Gastrocnemius medialis (tissue), 4 donors: ENCODE data around the gene IL1RL1. TPM values are rescaled to one million over a fixed set of nuclear protein-coding genes. Genes with fewer than 3 reads are reported as not detected.

ENCODE experiments used
- ATAC-seq, 2 donors: fragments of 150-250 bp; one replicate each; pipeline ENCODE4 v1.9.1; 2016
- DNase-seq, 2 donors: peaks; one replicate each; pipeline ENCODE4 v3.0.0-alpha.2; 2019
- H3K27ac ChIP-seq, 4 donors: fragments of 200-600 bp; sonication (generic); 1 replicate in 1 of 4; 2 replicates in 3 of 4; pipeline ENCODE4 v1.5.1; 2016 to 2018; ENCODE audit warnings: mild to moderate bottlenecking in 2 of 4, moderate library complexity in 1 of 4
- H3K27me3 ChIP-seq, 3 donors: fragments of 200-600 bp; sonication (generic) in 2 of 3; 1 replicate in 1 of 3; 2 replicates in 2 of 3; pipeline versions ENCODE4 v1.5.1 to v1.6.0; 2016 to 2019; ENCODE audit warnings: mild to moderate bottlenecking in 1 of 3, moderate library complexity in 1 of 3
- H3K36me3 ChIP-seq, 2 donors: fragments of 200-600 bp; sonication (generic) in 1 of 2; one replicate each; pipeline ENCODE4 v1.5.1; 2017 to 2018
- H3K4me1 ChIP-seq, 2 donors: fragments of 200-600 bp; sonication (generic) in 1 of 2; one replicate each; pipeline ENCODE4 v1.5.1; 2016 to 2017; ENCODE audit warnings: mild to moderate bottlenecking in 2 of 2
- H3K4me3 ChIP-seq, 4 donors: fragments of 200-600 bp; sonication (generic) in 3 of 4; 1 replicate in 1 of 4; 2 replicates in 3 of 4; pipeline ENCODE4 v1.5.1; 2016 to 2019; ENCODE audit warnings: mild to moderate bottlenecking in 2 of 4
- H3K9me3 ChIP-seq, 3 donors: fragments of 200-600 bp; sonication (generic) in 2 of 3; 1 replicate in 1 of 3; 2 replicates in 2 of 3; pipeline ENCODE4 v1.5.1; 2016 to 2019
- CTCF ChIP-seq, 5 experiments: fragments of 450-650 bp in 3 of 5; fragments of 200-600 bp in 2 of 5; sonication (generic) in 2 of 5; IDR thresholded peaks in 4 of 5; conservative IDR thresholded peaks in 1 of 5; 1 replicate in 4 of 5; 2 replicates in 1 of 5; pipeline ENCODE4 v1.5.1; 2016 to 2019; ENCODE audit warnings: antibody characterized with exemption in 5 of 5, mild to moderate bottlenecking in 3 of 5, moderate library complexity in 3 of 5
- POLR2A ChIP-seq, 2 donors: fragments of 450-650 bp; IDR thresholded peaks; one replicate each; pipeline ENCODE4 v1.6.1; 2017; ENCODE audit warnings: antibody characterized with exemption in 2 of 2, mild to moderate bottlenecking in 2 of 2, moderate library complexity in 2 of 2
- in situ Hi-C, 4 donors: fragments of 200-750 bp; cut with MboI; loops; one replicate each; pipeline versions ENCODE4 v1.15.0 to v1.8.0; 2017; ENCODE audit warnings: low sequenced_read_pairs in 4 of 4
- intact Hi-C: fragments of 100-400 bp; cut with DNase I; formaldehyde crosslinking; loops from one replicate; pipeline ENCODE4 v1.15.1; 2023; ENCODE audit warnings: low total_unique reads
- total RNA-seq, 4 donors: library from RNA; depleted of rRNA; stranded (reverse); fragments of >200 nt; gene quantifications; one replicate each; pipeline versions ENCODE4 v1.1.0 to v1.2.3, GENCODE V29; 2016

The IL1RL1 gene
- total RNA-seq, 4 donors from 2014 or later: 0.82 to 6.8 (median 2.7) TPM

DNA sequence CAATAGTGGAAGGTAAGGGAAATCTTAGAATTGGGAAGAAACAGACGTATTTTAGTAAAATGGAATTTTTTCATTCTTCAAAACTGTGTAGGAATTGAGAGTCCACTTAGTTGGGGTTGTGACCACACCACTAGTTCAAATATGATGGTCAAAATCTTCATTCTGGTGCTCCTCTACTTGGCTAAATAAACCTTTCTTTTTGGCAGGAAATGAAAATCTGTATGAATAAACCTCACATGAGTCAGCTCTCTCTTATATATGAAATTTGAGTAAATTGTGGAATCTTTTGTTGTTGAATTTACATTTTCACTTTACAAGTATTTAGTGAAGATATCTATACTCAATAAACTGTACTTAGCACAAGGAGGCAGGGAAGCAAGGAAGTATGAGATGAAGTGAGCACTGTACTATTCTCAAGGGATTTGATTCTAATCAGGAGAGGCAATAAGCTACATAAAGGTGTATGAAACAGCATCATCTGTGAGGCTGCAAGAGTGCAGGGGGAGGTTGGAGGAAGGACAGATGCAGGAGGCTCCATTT, 64.8 kb downstream of the IL1RL1 start:
- no peak overlapping the region for H3K4me3 ChIP-seq
- in situ Hi-C loops: no loop called here
- H3K4me1 ChIP-seq: no peaks in the 10 kb centered on the region
- H3K27me3 ChIP-seq: no peaks in the 10 kb centered on the region
- intact Hi-C loops: no loop called here
- no peak for ATAC-seq
- TF ChIP-seq CTCF (IDR thresholded peaks at IDR 0.05 in 4 of 5, conservative IDR thresholded peaks at IDR 0.05 in 1 of 5): no peak
- TF ChIP-seq POLR2A (IDR thresholded peaks at IDR 0.05): no peak
- no peak for DNase-seq
- H3K27ac ChIP-seq: no peak overlapping the region
- no peaks in the 10 kb centered on the region for H3K36me3 ChIP-seq
- H3K9me3 ChIP-seq: no peaks in the 10 kb centered on the region

GRCh38 chr2:102383722-102384121, 72.4 kb downstream of the IL1RL1 start:
- no peak for TF ChIP-seq POLR2A (IDR thresholded peaks at IDR 0.05)
- no peak for TF ChIP-seq CTCF (IDR thresholded peaks at IDR 0.05 in 4 of 5, conservative IDR thresholded peaks at IDR 0.05 in 1 of 5)
- Histone ChIP-seq H3K4me1 (no peaks in the 10 kb centered on the region), H3K4me3 (peak overlapping the region in 1 of 4 donors; percentile 18), H3K36me3 (no peaks in the 10 kb centered on the region), H3K9me3 (peaks cover 0 to 4% (median 0%) of the 10 kb centered on the region in 3 donors), H3K27me3 (no peaks in the 10 kb centered on the region), H3K27ac (no peak overlapping the region)
- no peak for ATAC-seq
- no peak for DNase-seq
- intact Hi-C loops: no loop called here
- in situ Hi-C loops: no loop called here

DNA sequence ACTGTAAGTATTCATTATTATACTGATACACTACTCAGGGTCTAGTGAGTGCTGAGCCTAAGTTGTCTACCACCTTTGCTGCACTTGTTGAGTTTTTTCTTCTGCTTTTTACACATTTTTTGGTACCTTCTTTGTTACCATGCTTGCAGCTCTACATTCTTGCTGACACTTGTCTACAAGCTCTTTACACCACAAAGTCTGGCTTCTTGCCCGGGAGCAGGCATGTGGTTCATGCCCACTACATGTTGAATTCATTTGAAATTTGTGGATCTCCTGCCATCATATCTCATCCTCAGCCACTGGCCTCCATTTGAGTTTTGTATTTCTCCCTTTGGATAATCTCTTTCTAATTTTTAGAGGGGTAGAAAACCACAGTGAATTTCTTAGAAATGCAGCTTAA, 74.2 kb downstream of the IL1RL1 start:
- H3K4me1 ChIP-seq: no peaks in the 10 kb centered on the region
- H3K9me3 ChIP-seq: peaks cover 0 to 4% (median 0%) of the 10 kb centered on the region in 3 donors
- no peak overlapping the region for H3K27ac ChIP-seq
- H3K27me3 ChIP-seq: no peaks in the 10 kb centered on the region
- H3K4me3 ChIP-seq: no peak overlapping the region
- intact Hi-C loops (no loop called here), in situ Hi-C loops (no loop called here)
- TF ChIP-seq CTCF (IDR thresholded peaks at IDR 0.05 in 4 of 5, conservative IDR thresholded peaks at IDR 0.05 in 1 of 5) (no peak), POLR2A (IDR thresholded peaks at IDR 0.05) (no peak)
- DNase-seq (no peak), ATAC-seq (no peak)
- H3K36me3 ChIP-seq: no peaks in the 10 kb centered on the region

DNA sequence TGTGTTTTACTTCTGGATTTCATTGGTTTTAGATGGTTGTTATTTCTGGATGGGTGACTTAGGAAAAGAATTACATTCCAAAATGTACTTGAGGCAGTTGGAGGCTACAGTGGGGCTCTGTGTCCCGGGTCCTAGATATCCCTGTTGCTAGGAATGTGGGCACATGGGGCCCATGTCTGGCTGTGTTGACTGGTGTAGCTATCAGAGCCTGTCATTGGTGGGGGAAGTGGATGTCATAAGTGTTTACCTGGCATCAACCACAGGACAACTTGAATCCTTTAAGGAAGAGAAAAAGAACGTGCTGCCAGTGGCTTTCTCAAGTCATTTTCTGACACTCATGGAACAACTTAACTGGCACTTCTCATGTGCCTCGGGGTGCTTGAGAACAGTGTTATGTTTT, 74.6 kb downstream of the IL1RL1 start:
- Histone ChIP-seq H3K27ac (no peak overlapping the region), H3K4me1 (no peaks in the 10 kb centered on the region), H3K9me3 (peaks cover 0 to 4% (median 0%) of the 10 kb centered on the region in 3 donors), H3K27me3 (no peaks in the 10 kb centered on the region), H3K4me3 (no peak overlapping the region), H3K36me3 (no peaks in the 10 kb centered on the region)
- intact Hi-C loops (no loop called here), in situ Hi-C loops (no loop called here)
- no peak for TF ChIP-seq POLR2A (IDR thresholded peaks at IDR 0.05)
- no peak for TF ChIP-seq CTCF (IDR thresholded peaks at IDR 0.05 in 4 of 5, conservative IDR thresholded peaks at IDR 0.05 in 1 of 5)
- no peak for DNase-seq
- ATAC-seq: no peak
